T-helper 2 cell treated with Interferon-gamma antibody and Interleukin-4, amounts not matched to agents 100 ng/mL and 5 ng/mL, for 36 hours (primary cell): Measurements from ENCODE around the gene ITK. TPM values are rescaled to one million over a fixed set of nuclear protein-coding genes. Genes with fewer than 3 reads are reported as not detected.

Experiments
- intact Hi-C: fragments of 100-400 bp; cut with micrococcal nuclease; formaldehyde crosslinking; loops from one replicate; pipeline ENCODE4 v1.15.1; 2023
- total RNA-seq: library from RNA; stranded (reverse); gene quantifications from 2 replicates; pipeline ENCODE4 v1.2.3, GENCODE V29; 2022

Gene ITK
- total RNA-seq, result 184 and 197 TPM in 2 replicates

DNA sequence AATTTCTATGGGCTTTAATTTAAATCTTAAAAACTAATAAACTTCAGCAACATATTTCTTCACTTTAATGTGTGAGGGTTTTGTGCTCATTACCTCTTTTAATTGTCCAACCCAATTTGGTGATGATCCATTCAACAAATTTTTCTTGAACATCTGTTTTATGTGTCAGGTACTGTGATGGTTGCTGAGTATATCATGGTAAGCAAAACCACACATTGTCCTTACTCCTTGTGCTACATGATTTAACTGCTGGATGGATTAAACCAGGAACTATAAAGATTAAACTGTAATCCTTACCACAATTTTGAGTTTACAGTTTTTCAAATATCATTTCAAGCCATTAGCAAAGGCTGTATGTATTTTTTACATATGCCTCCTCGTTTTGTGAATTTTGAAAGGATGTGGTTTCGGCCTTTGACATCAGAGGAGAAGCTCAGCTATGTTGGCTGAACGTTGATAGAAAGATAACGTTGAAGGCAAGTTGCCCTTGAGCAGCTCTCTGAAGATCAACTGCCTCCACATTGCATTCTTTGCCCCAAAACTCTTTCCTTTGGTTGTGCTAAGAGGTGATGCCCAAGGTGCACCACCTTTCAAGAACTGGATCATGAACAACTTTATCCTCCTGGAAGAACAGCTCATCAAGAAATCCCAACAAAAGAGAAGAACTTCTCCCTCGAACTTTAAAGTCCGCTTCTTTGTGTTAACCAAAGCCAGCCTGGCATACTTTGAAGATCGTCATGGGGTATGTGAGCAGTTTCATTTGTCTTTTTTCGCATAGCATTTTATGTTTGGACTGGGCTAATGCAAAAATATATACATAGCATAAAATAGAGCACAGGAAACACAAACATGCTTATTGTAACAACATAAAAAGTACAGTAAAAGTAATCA is at the start of gene ITK:
ITK (plus strand) TSS at position 467 of the 891 bp plus-strand sequence; CDS start at position 605, 138 bp downstream.
- intact Hi-C loops, result loop anchor here (1.0 to 5.0 kb wide), 9 partner anchors 8 to 362 kb away; partner anchors contain the start of gene CYFIP2

GRCh38 chr5:157130925-157131324 is 49.7 kb upstream of the ITK start:
- intact Hi-C loops, result loop anchor here (5.0 to 10.0 kb wide), 2 partner anchors 194 to 296 kb away; no protein-coding TSS in a partner anchor

- intact Hi-C loops, result loop anchor here (1.0 to 10.0 kb wide), 4 partner anchors 195 to 1516 kb away; no protein-coding TSS in a partner anchor
Measured at GRCh38 chr5:157132281-157132612, 48.4 kb upstream of the ITK start.

GRCh38 chr5:157137691-157138090 is 42.9 kb upstream of the ITK start:
- intact Hi-C loops, result loop anchor here (10.0 kb wide), 1 partner anchor 303 kb away; no protein-coding TSS in a partner anchor

DNA sequence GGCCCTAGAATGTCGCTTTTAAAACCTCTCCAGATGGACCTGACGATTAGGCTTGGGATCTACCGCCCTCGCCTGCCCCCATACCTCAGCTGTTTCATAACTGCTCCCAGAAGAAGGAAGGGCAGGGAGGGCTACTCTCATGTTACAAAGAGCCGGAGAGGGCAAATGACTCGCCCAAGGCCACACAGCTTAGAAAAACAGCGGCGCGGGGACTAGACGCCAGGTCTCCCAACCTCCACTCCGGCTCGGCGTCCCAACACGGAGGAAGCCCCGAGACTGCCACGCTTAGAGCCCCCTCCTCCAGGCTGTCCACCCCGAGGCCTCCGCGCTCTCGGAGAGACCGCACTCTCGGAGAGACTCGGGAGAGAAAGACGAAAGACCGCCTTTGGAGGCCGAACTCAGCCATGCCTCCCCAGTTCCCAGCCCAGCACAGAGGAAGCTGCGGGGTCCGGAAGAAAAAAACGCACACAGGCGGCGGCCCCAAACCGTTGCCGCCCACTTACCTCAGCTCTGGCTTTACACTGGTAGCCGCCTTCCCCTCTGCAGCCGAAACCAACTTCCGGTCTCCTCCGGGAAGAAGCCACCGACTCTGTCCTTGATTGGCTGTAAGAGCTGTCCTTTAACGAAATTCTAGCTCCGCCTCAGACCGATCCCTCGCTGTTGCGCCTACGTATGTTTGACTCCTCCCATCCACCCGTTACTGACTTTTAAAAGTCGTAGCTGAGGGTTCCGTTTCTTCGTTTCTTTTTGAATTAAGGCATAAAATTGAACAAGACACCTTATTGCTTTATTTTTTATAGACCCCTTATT is 38.1 kb upstream of the ITK start, which contains the start of gene MED7:
MED7 (minus strand) TSS at position 549 of the 810 bp plus-strand sequence. CDS start 3,434 bp downstream, outside the sequence.
- intact Hi-C loops, result loop anchor here (1.0 to 5.0 kb wide), 7 partner anchors 33 to 2000 kb away; partner anchors contain the start of genes CYFIP2, HAVCR2 and THG1L

- intact Hi-C loops, result loop anchor here (1.0 to 5.0 kb wide), 4 partner anchors 66 to 2001 kb away; partner anchors contain the start of gene CYFIP2
Measured at GRCh38 chr5:157143127-157143971, 37.3 kb upstream of the ITK start.

- intact Hi-C loops, result loop anchor here (1.0 to 5.0 kb wide), 6 partner anchors 23 to 178 kb away; no protein-coding TSS in a partner anchor
Measured at GRCh38 chr5:157148734-157149615, 31.7 kb upstream of the ITK start.

- intact Hi-C loops, result no loop called here
Measured at GRCh38 chr5:157150995-157151394, 29.6 kb upstream of the ITK start.

DNA sequence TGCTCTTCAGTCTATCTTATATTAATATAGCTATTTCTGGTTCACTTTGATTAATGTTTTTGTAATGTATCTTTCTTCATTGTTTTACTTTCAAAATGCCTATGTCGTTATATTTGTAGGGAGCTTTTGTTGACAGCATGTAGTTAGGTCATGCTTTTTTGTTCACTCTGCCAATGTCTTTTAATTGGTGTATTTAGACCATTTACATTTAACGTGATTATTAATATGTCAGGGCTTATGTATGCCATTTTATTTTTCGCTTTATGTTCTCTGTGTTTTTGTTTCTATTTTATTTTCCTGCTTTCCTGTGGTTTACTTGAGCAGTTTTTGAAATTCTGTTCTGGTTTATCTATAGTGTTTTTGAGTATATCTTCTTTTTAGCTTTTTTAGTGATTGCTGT is 25.3 kb upstream of the ITK start:
- intact Hi-C loops, result no loop called here

DNA sequence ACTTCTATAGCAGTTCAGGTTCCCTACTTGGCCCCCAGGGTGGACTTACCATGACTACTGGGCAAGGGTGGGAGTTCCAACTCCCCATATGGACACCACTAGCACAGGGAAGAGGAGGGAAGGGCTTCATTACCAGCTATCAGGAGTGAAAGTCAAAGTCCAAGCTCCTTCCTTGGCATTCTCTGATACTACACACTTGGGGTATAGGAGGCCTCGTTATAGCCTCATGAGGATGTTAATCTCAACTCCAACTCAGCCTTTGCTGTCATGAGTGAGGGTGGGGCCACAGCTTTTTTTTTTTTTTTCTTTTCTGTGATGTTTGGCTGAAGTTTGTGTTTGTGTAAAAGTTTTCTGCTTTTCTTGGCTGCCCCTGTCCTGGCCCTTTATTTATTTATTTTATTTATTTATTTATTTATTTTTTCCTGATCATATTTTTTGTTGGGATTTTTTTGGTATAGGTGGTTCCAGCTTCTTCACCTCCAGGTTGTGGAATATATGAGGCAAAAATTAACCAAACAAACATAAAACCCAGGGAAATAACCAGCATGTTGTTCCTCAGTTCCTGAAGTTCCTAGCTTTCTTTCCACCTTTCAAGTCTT is 23.2 kb upstream of the ITK start:
- intact Hi-C loops, result no loop called here

DNA sequence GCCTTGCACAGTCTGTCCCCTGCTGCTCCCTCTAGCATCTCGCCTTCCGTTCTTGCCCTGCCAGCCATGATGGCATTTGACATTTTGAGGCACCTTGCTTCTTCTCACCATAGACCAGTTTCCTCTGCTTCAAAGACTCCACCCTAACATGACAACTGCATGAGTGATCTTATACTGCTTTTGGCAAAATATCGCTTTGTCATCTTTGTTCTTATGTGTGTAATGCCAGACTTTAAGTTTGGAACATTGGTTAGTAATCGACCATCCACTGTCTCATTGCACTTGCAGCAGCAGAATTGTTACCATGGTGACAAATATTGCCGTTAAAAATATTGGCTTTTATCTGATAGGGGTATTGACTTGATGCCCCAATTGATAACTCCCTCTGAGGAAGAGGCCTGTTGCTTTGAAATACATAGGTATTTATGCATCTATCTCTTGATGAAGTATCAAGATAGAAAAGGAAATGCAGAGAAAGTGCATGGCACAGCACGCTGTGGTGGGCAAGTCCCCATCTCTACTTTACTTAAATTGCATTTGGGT is 21.4 kb upstream of the ITK start:
- intact Hi-C loops, result loop anchor here (1.0 kb wide), 3 partner anchors 8 to 21 kb away; partner anchors contain the start of gene ITK

DNA sequence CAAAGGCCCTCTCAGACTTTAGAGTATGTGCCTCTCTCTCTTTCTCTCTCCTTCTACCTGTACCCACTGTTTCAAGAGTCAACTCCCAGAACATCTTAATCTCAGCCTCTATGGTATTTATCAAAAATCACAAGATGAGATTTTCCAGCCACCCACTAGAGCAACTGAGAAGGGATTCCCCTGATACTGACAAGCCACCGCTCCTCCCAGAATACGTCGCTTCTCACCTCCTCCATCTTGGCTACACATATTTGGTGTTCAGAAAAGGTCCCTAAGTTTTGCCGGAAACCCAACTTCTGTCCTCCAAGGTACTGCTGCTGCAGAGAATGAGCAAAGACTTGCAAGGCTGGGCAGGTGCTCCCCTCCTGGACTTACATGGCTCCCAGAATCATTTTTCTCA is 20.6 kb upstream of the ITK start:
- intact Hi-C loops, result no loop called here

DNA sequence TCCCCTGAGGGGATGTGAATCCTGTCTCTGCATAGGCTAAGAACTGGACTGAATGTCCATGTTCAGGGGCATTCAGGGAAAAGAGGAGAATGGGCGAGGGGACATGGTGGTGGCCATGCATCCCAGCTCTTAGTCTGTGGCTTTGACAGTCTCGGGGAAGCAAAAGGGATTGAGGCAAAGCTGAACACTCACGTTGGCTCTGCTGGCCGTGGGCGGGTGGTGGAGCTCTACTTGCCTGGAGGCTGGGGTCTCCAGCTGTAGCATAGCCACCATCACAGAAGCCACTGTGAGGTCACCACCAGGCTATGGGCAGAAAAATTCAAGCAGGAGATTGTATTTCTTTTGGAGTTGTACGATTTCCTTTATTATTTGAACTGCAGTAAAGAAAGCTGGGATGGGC is 18.6 kb upstream of the ITK start:
- intact Hi-C loops, result no loop called here

DNA sequence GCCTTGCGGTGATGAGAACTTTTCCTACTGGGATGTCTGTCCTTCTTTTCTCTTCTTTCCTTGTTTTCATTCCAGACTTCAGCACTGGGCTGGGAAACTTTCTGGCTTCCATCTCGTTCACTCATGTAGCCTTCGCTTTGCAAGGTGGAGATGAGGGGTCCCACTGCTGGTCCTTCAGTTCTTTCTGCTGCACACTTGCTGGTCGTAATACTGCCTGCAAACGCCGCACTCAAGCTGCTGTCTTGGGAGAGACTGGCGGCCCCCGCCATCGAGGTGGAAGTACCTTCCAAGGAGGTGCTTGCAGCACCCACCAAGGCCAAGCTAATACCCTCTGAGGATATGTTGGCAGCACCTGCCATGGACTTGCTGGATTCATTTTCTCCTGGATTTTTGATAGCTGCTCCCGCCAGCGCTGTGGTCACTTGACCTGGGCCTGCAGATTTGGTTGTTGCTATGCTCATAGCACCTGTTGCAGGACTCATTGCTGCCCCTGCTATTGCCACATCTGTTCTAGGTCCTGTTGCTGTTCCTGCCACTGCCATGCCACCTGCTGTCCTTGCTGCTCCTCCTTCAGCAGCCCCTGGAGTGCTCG is 17.6 kb upstream of the ITK start:
- intact Hi-C loops, result no loop called here

DNA sequence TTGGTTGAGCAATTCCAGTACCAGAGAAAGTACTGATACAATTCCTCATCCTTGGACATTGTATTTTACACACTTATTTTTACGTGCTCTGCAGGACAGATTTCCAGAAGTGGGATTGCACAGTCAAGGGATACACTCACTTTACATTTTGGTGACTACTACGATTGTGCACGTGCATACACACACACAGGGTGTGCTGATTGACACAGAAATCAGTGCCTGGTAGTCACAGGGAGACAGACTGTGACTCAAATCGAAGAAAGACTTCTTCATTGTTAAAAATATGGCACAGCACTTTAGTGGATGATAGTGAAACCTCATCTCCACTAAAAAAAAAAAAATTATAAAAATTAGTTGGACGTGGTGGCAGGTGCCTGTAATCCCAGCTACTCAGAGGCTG is 16.1 kb upstream of the ITK start:
- intact Hi-C loops, result no loop called here

DNA sequence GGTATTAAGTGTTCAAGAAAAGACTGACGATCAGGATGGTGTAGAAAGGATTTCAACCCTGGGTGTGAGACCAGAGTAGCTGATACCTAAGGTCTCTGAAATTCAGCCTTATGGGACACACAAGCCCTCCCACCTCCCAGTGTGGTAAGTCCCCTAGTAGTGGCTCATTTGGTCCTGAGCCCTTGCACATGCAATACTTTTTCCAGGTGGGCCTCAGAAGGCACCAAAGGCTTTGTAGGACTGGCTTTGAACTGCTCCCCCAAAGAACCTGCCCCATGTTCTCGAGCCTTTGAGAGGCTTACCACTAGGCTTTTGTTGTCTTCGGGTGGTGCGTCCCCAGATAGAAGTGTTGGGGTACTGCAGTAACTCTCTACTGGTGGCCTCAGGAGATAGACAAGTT is 15.4 kb upstream of the ITK start:
- intact Hi-C loops, result no loop called here

DNA sequence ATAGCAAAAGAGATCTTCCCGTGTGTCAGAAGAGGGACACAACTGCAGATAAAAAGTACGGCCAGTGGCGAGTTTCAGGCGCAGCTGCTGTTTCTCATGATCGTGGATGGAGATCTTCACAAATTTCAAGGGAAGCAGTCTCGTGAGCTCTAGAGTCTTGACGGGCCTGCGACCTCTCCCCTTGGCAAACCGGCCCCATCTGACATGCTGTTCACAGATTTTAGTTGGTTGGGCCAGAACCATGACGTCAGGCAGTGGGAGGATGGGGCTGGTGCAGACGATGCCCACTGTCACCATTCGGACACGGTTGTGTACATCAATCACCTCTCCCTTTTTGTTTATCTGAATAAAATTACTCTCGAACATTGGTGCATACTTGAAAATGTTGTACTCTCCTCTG is 15.0 kb upstream of the ITK start:
- intact Hi-C loops, result no loop called here
